B cell (primary cell): ENCODE data around the gene FBXO9. TPM values are rescaled to one million over a fixed set of nuclear protein-coding genes. Genes with fewer than 3 reads are reported as not detected.

ENCODE experiments used
- ATAC-seq: fragments of 200-7000 bp; cut with Tn5 transposase; one replicate; pipeline ENCODE4 v1.10.0; 2021; ENCODE audit warnings: low read depth, mild to moderate bottlenecking, moderate number of reproducible peaks, moderate library complexity
- CTCF ChIA-PET: fragments of 350-600 bp; sonication (Branson Sonifier 250); formaldehyde crosslinking; loops from one replicate; lab custom pipeline; 2021; ENCODE audit warnings: antibody characterized with exemption, inconsistent platforms; lab: Charles Lee
- POLR2A ChIA-PET: fragments of 350-600 bp; sonication (Branson Sonifier 250); formaldehyde crosslinking; loops from one replicate; lab custom pipeline; 2021; ENCODE audit warnings: antibody characterized with exemption; lab: Charles Lee
- DNase-seq: peaks from one replicate; pipeline ENCODE4 v3.0.0; 2013
- H2AFZ ChIP-seq: 2 replicates; pipeline ENCODE4 v1.6.1; 2012; ENCODE audit warnings: mild to moderate bottlenecking, low read depth, low read length; ENCODE audit not compliant: insufficient read depth, poor library complexity, severe bottlenecking
- H3K27ac ChIP-seq, 2 donors: 1 replicate in 1 of 2; 2 replicates in 1 of 2; pipeline ENCODE4 v1.5.1; 2012 to 2013; ENCODE audit warnings: low read length in 2 of 2, mild to moderate bottlenecking in 2 of 2, moderate library complexity in 1 of 2
- H3K27me3 ChIP-seq, 4 experiments: fragments of 200-600 bp in 1 of 4; sonication (generic) in 1 of 4; replicated peaks in 1 of 4; 1 replicate in 2 of 4; 2 replicates in 2 of 4; pipeline versions ENCODE4 v1.6.1 to v1.7.0; 2013 to 2016; ENCODE audit warnings: low read length in 3 of 4, mild to moderate bottlenecking in 2 of 4, mixed read lengths in 1 of 4, moderate library complexity in 1 of 4; ENCODE audit not compliant: insufficient read depth in 4 of 4, control insufficient read depth in 3 of 4; ENCODE audit errors: control extremely low read depth in 1 of 4
- H3K36me3 ChIP-seq, 2 experiments: replicated peaks in 1 of 2; 1 replicate in 1 of 2; 2 replicates in 1 of 2; pipeline versions ENCODE4 v1.6.1 to v1.7.1; 2013; ENCODE audit warnings: low read length in 1 of 2; ENCODE audit not compliant: insufficient read depth in 2 of 2, control insufficient read depth in 1 of 2; ENCODE audit errors: control extremely low read depth in 1 of 2, extremely low read depth in 1 of 2
- H3K4me1 ChIP-seq, 2 donors: fragments of 200-600 bp in 1 of 2; sonication (generic) in 1 of 2; 1 replicate in 1 of 2; 2 replicates in 1 of 2; pipeline versions ENCODE4 v1.5.1 to v1.6.1; 2013 to 2017; ENCODE audit warnings: low read length in 2 of 2; ENCODE audit not compliant: control insufficient read depth in 2 of 2, insufficient read depth in 2 of 2
- H3K4me2 ChIP-seq: replicated peaks from 2 replicates; pipeline ENCODE3; 2012; ENCODE audit warnings: mild to moderate bottlenecking, low read depth, low read length; ENCODE audit not compliant: poor library complexity, severe bottlenecking
- H3K4me3 ChIP-seq, 5 experiments: fragments of 200-600 bp in 1 of 5; sonication (generic) in 1 of 5; 1 replicate in 3 of 5; 2 replicates in 2 of 5; pipeline versions ENCODE4 v1.5.1 to v1.7.0; 2011 to 2016; ENCODE audit warnings: low read length in 4 of 5, mild to moderate bottlenecking in 4 of 5, low read depth in 2 of 5, control low read depth in 1 of 5, moderate library complexity in 1 of 5; ENCODE audit not compliant: insufficient read depth in 1 of 5; ENCODE audit errors: control extremely low read depth in 1 of 5, extremely low read depth in 1 of 5
- H3K79me2 ChIP-seq: fragments of 200-600 bp; sonication (generic); one replicate; pipeline ENCODE4 v1.6.0; 2016; ENCODE audit warnings: low read length; ENCODE audit not compliant: control insufficient read depth, insufficient read depth
- H3K9ac ChIP-seq: fragments of 200-600 bp; sonication (generic); 2 replicates; pipeline ENCODE4 v1.6.1; 2017; ENCODE audit warnings: mild to moderate bottlenecking, low read length, moderate library complexity
- H3K9me3 ChIP-seq, 3 donors: one replicate each; pipeline versions ENCODE4 v1.6.1 to v1.7.1; 2013; ENCODE audit warnings: low read length in 2 of 3; ENCODE audit not compliant: control insufficient read depth in 2 of 3, insufficient read depth in 1 of 3; ENCODE audit errors: control extremely low read depth in 1 of 3
- H4K20me1 ChIP-seq: 2 replicates; pipeline ENCODE4 v1.6.0; 2012; ENCODE audit warnings: mild to moderate bottlenecking, low read length; ENCODE audit not compliant: insufficient read depth, control insufficient read depth, poor library complexity, severe bottlenecking
- H3K27ac Mint-ChIP-seq: one replicate; pipeline ENCODE4 v1.8.0; 2021; ENCODE audit warnings: mixed read lengths
- H3K27me3 Mint-ChIP-seq: one replicate; pipeline ENCODE4 v1.8.0; 2021; ENCODE audit warnings: mixed read lengths
- H3K4me1 Mint-ChIP-seq: one replicate; pipeline ENCODE4 v1.8.0; 2021; ENCODE audit warnings: mixed read lengths
- H3K4me3 Mint-ChIP-seq: one replicate; pipeline ENCODE4 v1.8.0; 2021; ENCODE audit warnings: mixed read lengths
- H3K9me3 Mint-ChIP-seq: one replicate; pipeline ENCODE4 v1.8.0; 2022; ENCODE audit warnings: mixed read lengths; ENCODE audit not compliant: insufficient read depth
- EZH2 ChIP-seq: IDR thresholded peaks from 2 replicates; pipeline ENCODE4 v1.6.1; 2012; ENCODE audit warnings: borderline replicate concordance, low read depth, mild to moderate bottlenecking, moderate library complexity, low read length; ENCODE audit not compliant: insufficient read depth, poor library complexity, severe bottlenecking
- WGBS: methylation state at CpG from one replicate; pipeline ENCODE4 v1.1.5; 2013; ENCODE audit warnings: missing lambda C conversion rate; ENCODE audit not compliant: insufficient coverage; 5-methylcytosine and 5-hydroxymethylcytosine counted together
- intact Hi-C: fragments of 100-400 bp; cut with micrococcal nuclease; formaldehyde crosslinking; loops from one replicate; pipeline ENCODE4 v1.10.0; 2022
- polyA plus RNA-seq: library from polyadenylated mRNA; depleted of rRNA; stranded (reverse); fragments of >200 nt; gene quantifications from 2 replicates; pipeline ENCODE4 v1.2.3, GENCODE V29; 2012
- total RNA-seq, 2 donors: library from RNA; stranded (reverse); fragments of 120-200 nt in 1 of 2; gene quantifications; 1 replicate in 1 of 2; 2 replicates in 1 of 2; pipeline versions ENCODE4 v1.2.3 to v1.2.4, GENCODE V29; 2013 to 2022
- TF ChIP-seq, protein P1 (sequence below): fragments of 200-600 bp; IDR thresholded peaks from one replicate; pipeline ENCODE4 v1.8.0; 2022; ENCODE audit warnings: antibody characterized with exemption, mild to moderate bottlenecking

The FBXO9 gene
- total and polyA plus RNA-seq, 2 donors (not counting 1 experiment from before 2014, with no cell fraction given) = 105 TPM

DNA sequence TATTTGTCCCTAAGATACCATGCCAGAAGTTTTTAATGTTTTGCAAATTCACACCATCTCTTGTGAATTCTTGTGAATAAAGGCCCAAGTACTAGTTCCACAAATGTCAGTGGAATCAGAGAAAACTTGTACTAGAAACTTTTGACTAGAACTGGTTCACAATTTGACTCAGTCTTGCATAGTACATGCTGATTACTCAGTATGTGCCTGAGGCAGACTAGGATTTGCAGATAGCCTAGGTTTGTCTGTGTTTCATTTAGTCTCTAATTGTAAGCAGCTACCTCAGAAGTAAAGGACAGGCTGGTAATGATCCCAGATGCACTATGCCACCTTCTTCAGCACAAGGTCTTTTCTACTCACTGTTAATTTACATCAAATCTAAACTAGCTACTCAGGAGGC is 35.9 kb upstream of the FBXO9 start:
- Histone ChIP-seq H3K9ac (no peak overlapping the region), H3K4me3 (no peak overlapping the region), H3K4me1 (no peaks in the 10 kb centered on the region), H3K36me3 (peaks cover 11 to 40% of the 10 kb centered on the region in 2 experiments), H3K79me2 (no peaks in the 10 kb centered on the region), H3K27ac (no peak overlapping the region), H2AFZ (no peak overlapping the region), H3K4me2 (no peak overlapping the region), H3K9me3 (no peaks in the 10 kb centered on the region), H3K27me3 (no peaks in the 10 kb centered on the region), H4K20me1 (no peaks in the 10 kb centered on the region)
- Mint-ChIP-seq H3K4me3 (no peak overlapping the region), H3K27ac (no peak overlapping the region), H3K4me1 (no peaks in the 10 kb centered on the region), H3K27me3 (no peaks in the 10 kb centered on the region), H3K9me3 (no peaks in the 10 kb centered on the region)
- ATAC-seq (no peak), DNase-seq (no peak)
- POLR2A ChIA-PET = no interaction called here
- CTCF ChIA-PET = no interaction called here
- TF ChIP-seq, protein P1, sequence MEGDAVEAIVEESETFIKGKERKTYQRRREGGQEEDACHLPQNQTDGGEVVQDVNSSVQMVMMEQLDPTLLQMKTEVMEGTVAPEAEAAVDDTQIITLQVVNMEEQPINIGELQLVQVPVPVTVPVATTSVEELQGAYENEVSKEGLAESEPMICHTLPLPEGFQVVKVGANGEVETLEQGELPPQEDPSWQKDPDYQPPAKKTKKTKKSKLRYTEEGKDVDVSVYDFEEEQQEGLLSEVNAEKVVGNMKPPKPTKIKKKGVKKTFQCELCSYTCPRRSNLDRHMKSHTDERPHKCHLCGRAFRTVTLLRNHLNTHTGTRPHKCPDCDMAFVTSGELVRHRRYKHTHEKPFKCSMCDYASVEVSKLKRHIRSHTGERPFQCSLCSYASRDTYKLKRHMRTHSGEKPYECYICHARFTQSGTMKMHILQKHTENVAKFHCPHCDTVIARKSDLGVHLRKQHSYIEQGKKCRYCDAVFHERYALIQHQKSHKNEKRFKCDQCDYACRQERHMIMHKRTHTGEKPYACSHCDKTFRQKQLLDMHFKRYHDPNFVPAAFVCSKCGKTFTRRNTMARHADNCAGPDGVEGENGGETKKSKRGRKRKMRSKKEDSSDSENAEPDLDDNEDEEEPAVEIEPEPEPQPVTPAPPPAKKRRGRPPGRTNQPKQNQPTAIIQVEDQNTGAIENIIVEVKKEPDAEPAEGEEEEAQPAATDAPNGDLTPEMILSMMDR = no peak
- TF ChIP-seq EZH2 = no peak
- intact Hi-C loops = no loop called here

DNA sequence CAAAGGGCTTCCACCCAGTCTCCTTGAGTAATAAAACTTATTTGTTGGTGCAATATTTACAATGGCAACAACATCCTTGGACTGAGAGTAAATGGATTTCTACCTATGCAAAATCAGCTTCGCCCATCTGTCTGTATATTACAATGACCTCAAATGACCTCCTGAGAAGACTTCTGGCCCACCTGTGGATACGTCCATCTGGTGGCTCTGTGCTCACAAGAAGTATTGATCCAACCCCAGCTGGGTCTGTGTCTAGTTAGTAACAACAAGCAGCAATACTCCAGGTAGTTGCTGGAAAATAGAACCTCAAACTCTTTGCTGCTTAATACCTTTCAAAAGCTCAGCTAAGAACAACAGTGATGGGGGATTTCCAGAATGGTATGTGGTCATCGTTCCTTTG is 35.4 kb upstream of the FBXO9 start:
- Histone ChIP-seq H3K4me3 (no peak overlapping the region), H3K4me1 (no peaks in the 10 kb centered on the region), H3K4me2 (no peak overlapping the region), H3K79me2 (no peaks in the 10 kb centered on the region), H3K9me3 (no peaks in the 10 kb centered on the region), H3K36me3 (peaks cover 12 to 44% of the 10 kb centered on the region in 2 experiments), H2AFZ (no peak overlapping the region), H4K20me1 (no peaks in the 10 kb centered on the region), H3K27ac (no peak overlapping the region), H3K27me3 (no peaks in the 10 kb centered on the region), H3K9ac (no peak overlapping the region)
- Mint-ChIP-seq H3K4me1 (no peaks in the 10 kb centered on the region), H3K4me3 (no peak overlapping the region), H3K27ac (no peak overlapping the region), H3K9me3 (no peaks in the 10 kb centered on the region), H3K27me3 (no peaks in the 10 kb centered on the region)
- CTCF ChIA-PET = no interaction called here
- TF ChIP-seq EZH2 = no peak
- TF ChIP-seq, protein P1 = no peak
- no peak for DNase-seq
- no peak for ATAC-seq
- 100% methylated on average over 2 of the region's 3 CpGs for WGBS
- POLR2A ChIA-PET = no interaction called here
- intact Hi-C loops = no loop called here
